Gastroesophageal sphincter (tissue), 4 donors: ENCODE data around the gene C3AR1. TPM values are rescaled to one million over a fixed set of nuclear protein-coding genes. Genes with fewer than 3 reads are reported as not detected.
A peak's percentile ranks its signal among the peaks of the same experiment; 100 is the strongest.

ENCODE experiments used
- ATAC-seq: fragments of 150-250 bp; one replicate; pipeline ENCODE4 v1.9.1; 2016; ENCODE audit warnings: mild to moderate bottlenecking, moderate library complexity
- H3K27ac ChIP-seq, 4 donors: fragments of 200-600 bp; sonication (generic) in 3 of 4; 1 replicate in 3 of 4; 2 replicates in 1 of 4; pipeline ENCODE4 v1.5.1; 2016 to 2019
- H3K27me3 ChIP-seq: fragments of 200-600 bp; sonication (generic); one replicate; pipeline ENCODE4 v1.5.1; 2019
- H3K36me3 ChIP-seq, 2 donors: fragments of 200-600 bp; sonication (generic); one replicate each; pipeline ENCODE4 v1.5.1; 2019; ENCODE audit warnings: control low read depth in 1 of 2
- H3K4me1 ChIP-seq, 3 donors: fragments of 200-600 bp; sonication (generic); 1 replicate in 2 of 3; 2 replicates in 1 of 3; pipeline ENCODE4 v1.5.1; 2016 to 2019; ENCODE audit warnings: control low read depth in 2 of 3
- H3K4me3 ChIP-seq, 2 donors: fragments of 200-600 bp; sonication (generic); one replicate each; pipeline ENCODE4 v1.5.1; 2019; ENCODE audit warnings: mild to moderate bottlenecking in 1 of 2, moderate library complexity in 1 of 2
- H3K9me3 ChIP-seq, 3 donors: fragments of 200-600 bp; sonication (generic); one replicate each; pipeline ENCODE4 v1.5.1; 2017 to 2019; ENCODE audit warnings: control low read depth in 2 of 3
- CTCF ChIP-seq, 4 experiments: fragments of 200-600 bp in 2 of 4; fragments of 450-650 bp in 2 of 4; sonication (generic) in 1 of 4; IDR thresholded peaks; one replicate each; pipeline ENCODE4 v1.5.1; 2017 to 2019; ENCODE audit warnings: antibody characterized with exemption in 4 of 4, mild to moderate bottlenecking in 2 of 4, moderate library complexity in 2 of 4
- EP300 ChIP-seq: sonication (generic); formaldehyde crosslinking; IDR thresholded peaks from one replicate; pipeline ENCODE4 v1.6.1; 2017; ENCODE audit warnings: antibody characterized with exemption, mild to moderate bottlenecking
- POLR2A ChIP-seq, 2 donors: fragments of 450-650 bp; IDR thresholded peaks; one replicate each; pipeline ENCODE4 v1.6.1; 2017; ENCODE audit warnings: antibody characterized with exemption in 2 of 2, mild to moderate bottlenecking in 2 of 2, moderate library complexity in 1 of 2
- POLR2AphosphoS5 ChIP-seq: sonication (generic); formaldehyde crosslinking; IDR thresholded peaks from one replicate; pipeline ENCODE4 v1.6.1; 2017; ENCODE audit warnings: antibody characterized with exemption
- WGBS, 2 donors: methylation state at CpG; one replicate each; pipeline ENCODE4 v1.1.5; 2018; ENCODE audit warnings: low coverage in 1 of 2; 5-methylcytosine and 5-hydroxymethylcytosine counted together
- total RNA-seq, 4 donors: library from RNA; depleted of rRNA; stranded (reverse); fragments of >200 nt; gene quantifications; one replicate each; pipeline ENCODE4 v1.1.0, GENCODE V29; 2016

Gene C3AR1
- total RNA-seq, 4 donors from 2014 or later, result 1.6 to 16.7 (median 7.6) TPM

GRCh38 chr12:8036346-8036745 lies 29.8 kb downstream of the C3AR1 start:
- Histone ChIP-seq H3K27ac (peak overlapping the region; percentile 32 to 100 (median 98)), H3K27me3 (no peaks in the 10 kb centered on the region), H3K4me1 (peaks cover 17 to 74% (median 48%) of the 10 kb centered on the region in 3 donors), H3K4me3 (peak overlapping the region in 1 of 2 donors; percentile 9), H3K9me3 (no peaks in the 10 kb centered on the region), H3K36me3 (peaks cover 0 to 19% of the 10 kb centered on the region in 2 donors)
- 52 to 55% methylated on average over 7 of the region's 8 CpGs for WGBS, 2 donors
- TF ChIP-seq POLR2A (IDR thresholded peaks at IDR 0.05) (no peak), EP300 (no peak), CTCF (IDR thresholded peaks at IDR 0.05) (no peak), POLR2AphosphoS5 (peak; percentile 22)
- no peak for ATAC-seq

- Histone ChIP-seq H3K4me1 (peaks cover 17 to 78% (median 48%) of the 10 kb centered on the region in 3 donors), H3K4me3 (peak overlapping the region in 1 of 2 donors; percentile 90), H3K9me3 (no peaks in the 10 kb centered on the region), H3K27me3 (no peaks in the 10 kb centered on the region), H3K36me3 (peaks cover 0 to 11% of the 10 kb centered on the region in 2 donors), H3K27ac (peak overlapping the region in 3 of 4 donors; percentile 98 to 100 (median 99))
- TF ChIP-seq CTCF (IDR thresholded peaks at IDR 0.05) (no peak), EP300 (no peak), POLR2AphosphoS5 (no peak)
- ATAC-seq, result no peak
- 50 to 61% methylated on average over 4 to 5 of the region's 5 CpGs for WGBS, 2 donors
Measured at GRCh38 chr12:8035440-8036010, 30.6 kb downstream of the C3AR1 start.

GRCh38 chr12:8034802-8035201 lies 31.4 kb downstream of the C3AR1 start:
- H3K27me3 ChIP-seq, result no peaks in the 10 kb centered on the region
- TF ChIP-seq CTCF (IDR thresholded peaks at IDR 0.05) (no peak), POLR2AphosphoS5 (no peak), POLR2A (IDR thresholded peaks at IDR 0.05) (no peak), EP300 (no peak)
- peaks cover 17 to 77% (median 48%) of the 10 kb centered on the region in 3 donors for H3K4me1 ChIP-seq
- peaks cover 0 to 4% of the 10 kb centered on the region in 2 donors for H3K36me3 ChIP-seq
- peak overlapping the region; percentile 80 to 90 for H3K4me3 ChIP-seq
- ATAC-seq, result no peak
- peak overlapping the region in 3 of 4 donors; percentile 98 to 100 (median 99) for H3K27ac ChIP-seq
- no peaks in the 10 kb centered on the region for H3K9me3 ChIP-seq

- Histone ChIP-seq H3K27ac (peak overlapping the region; percentile 94 to 100 (median 98)), H3K36me3 (no peaks in the 10 kb centered on the region), H3K4me3 (peak overlapping the region; percentile 80 to 90), H3K4me1 (peaks cover 16 to 63% (median 39%) of the 10 kb centered on the region in 3 donors), H3K9me3 (no peaks in the 10 kb centered on the region), H3K27me3 (no peaks in the 10 kb centered on the region)
- peak; percentile 49 for ATAC-seq
- 0 to 25% methylated on average over 2 to 3 of the region's 17 CpGs for WGBS, 2 donors
- TF ChIP-seq EP300, result no peak
- TF ChIP-seq POLR2AphosphoS5, result no peak
- no peak for TF ChIP-seq CTCF (IDR thresholded peaks at IDR 0.05)
- TF ChIP-seq POLR2A (IDR thresholded peaks at IDR 0.05), result no peak
Measured at GRCh38 chr12:8033153-8034044, 32.8 kb downstream of the C3AR1 start.
